ENCODE data around the gene ZNF581. TPM values are rescaled to one million over a fixed set of nuclear protein-coding genes. Genes with fewer than 3 reads are reported as not detected.
A peak's percentile ranks its signal among the peaks of the same experiment; 100 is the strongest.

The ZNF581 gene
- polyA plus RNA-seq, 1 of the 3 experiments (the other 2 are of a cell fraction): 24.7 TPM

- no peaks in the 10 kb centered on the region for H3K27me3 ChIP-seq (ENCODE audit: insufficient read depth)
- no peaks in the 10 kb centered on the region for H3K9me2 ChIP-seq
- peak overlapping the region; percentile 46 for H3K4me2 ChIP-seq
- H3F3A ChIP-seq (replicated peaks; ENCODE audit: insufficient read depth): peaks cover 13% of the 10 kb centered on the region
- peaks cover 18% of the 10 kb centered on the region for H3K79me2 ChIP-seq (ENCODE audit: insufficient read depth)
- CTCF ChIA-PET: interaction anchor here (2.3 kb wide), 1 partner anchor 10 kb away, joined by 7 read pairs; no protein-coding TSS in a partner anchor
- POLR2A ChIA-PET: interaction anchor here (2.2 to 3.3 kb wide), 2 partner anchors 11 to 191 kb away, joined by 11 to 32 read pairs; partner anchors contain the start of gene UBE2S
- no peak overlapping the region for H3K4me3 ChIP-seq (ENCODE audit: low read depth in 2 of 2, low read length in 1 of 2)
- no peak overlapping the region; a peak in 1 of 4 replicates for H3K27ac ChIP-seq (ENCODE audit: low read depth in 2 of 2, low read length in 1 of 2)
- H3K9ac ChIP-seq: no peak overlapping the region
- DNase-seq: peak; percentile 2
- H3K4me1 ChIP-seq (ENCODE audit: control insufficient read depth in 1 of 2, insufficient read depth in 2 of 2, low read depth in 1 of 2, low read length in 1 of 2): peaks cover 6 to 13% of the 10 kb centered on the region in 2 experiments; a peak in 3 of 4 replicates
- peaks cover 20 to 29% of the 10 kb centered on the region in 2 experiments for H3K36me3 ChIP-seq (replicated peaks in 1 of 2; ENCODE audit: control insufficient read depth in 1 of 2, insufficient read depth in 2 of 2, low read length in 1 of 2)
- no peak for TF ChIP-seq TEAD4 (IDR thresholded peaks at IDR 0.05; ENCODE audit: borderline replicate concordance, insufficient read depth)
- TF ChIP-seq YY1 (IDR thresholded peaks at IDR 0.05; ENCODE audit: low read depth): no peak
- TF ChIP-seq FOXJ3 (CRISPR knock-in tag; IDR thresholded peaks at IDR 0.05): no peak
- no peak for TF ChIP-seq FOSL2 (IDR thresholded peaks at IDR 0.05; ENCODE audit: borderline replicate concordance, low read depth)
- no peak for TF ChIP-seq POLR2AphosphoS5 (IDR thresholded peaks at IDR 0.05; ENCODE audit: low read depth, low read length)
- TF ChIP-seq SMC3 (IDR thresholded peaks at IDR 0.05; ENCODE audit: low read depth, low read length): no peak
- no peak for TF ChIP-seq MXI1 (IDR thresholded peaks at IDR 0.05; ENCODE audit: low read depth, low read length)
- no peak for TF ChIP-seq CTCF (IDR thresholded peaks at IDR 0.05)
- no peak for TF ChIP-seq RXRA (IDR thresholded peaks at IDR 0.05; ENCODE audit: borderline replicate concordance, low read depth)
- no peak for TF ChIP-seq JUND (IDR thresholded peaks at IDR 0.05)
- no peak for TF ChIP-seq GATA2 (CRISPR knock-in tag; IDR thresholded peaks at IDR 0.05)
- no peaks in the 10 kb centered on the region for H3K9me3 ChIP-seq
- H4K20me1 ChIP-seq (ENCODE audit: insufficient read depth): no peaks in the 10 kb centered on the region
- 97% methylated on average over 9 of the region's 9 CpGs for WGBS (ENCODE audit: low lambda C conversion rate)
- H2AFZ ChIP-seq (ENCODE audit: low read depth): no peak overlapping the region
These were observed 45.4 kb upstream of the ZNF581 start for GRCh38 chr19:55598034-55598433.

DNA sequence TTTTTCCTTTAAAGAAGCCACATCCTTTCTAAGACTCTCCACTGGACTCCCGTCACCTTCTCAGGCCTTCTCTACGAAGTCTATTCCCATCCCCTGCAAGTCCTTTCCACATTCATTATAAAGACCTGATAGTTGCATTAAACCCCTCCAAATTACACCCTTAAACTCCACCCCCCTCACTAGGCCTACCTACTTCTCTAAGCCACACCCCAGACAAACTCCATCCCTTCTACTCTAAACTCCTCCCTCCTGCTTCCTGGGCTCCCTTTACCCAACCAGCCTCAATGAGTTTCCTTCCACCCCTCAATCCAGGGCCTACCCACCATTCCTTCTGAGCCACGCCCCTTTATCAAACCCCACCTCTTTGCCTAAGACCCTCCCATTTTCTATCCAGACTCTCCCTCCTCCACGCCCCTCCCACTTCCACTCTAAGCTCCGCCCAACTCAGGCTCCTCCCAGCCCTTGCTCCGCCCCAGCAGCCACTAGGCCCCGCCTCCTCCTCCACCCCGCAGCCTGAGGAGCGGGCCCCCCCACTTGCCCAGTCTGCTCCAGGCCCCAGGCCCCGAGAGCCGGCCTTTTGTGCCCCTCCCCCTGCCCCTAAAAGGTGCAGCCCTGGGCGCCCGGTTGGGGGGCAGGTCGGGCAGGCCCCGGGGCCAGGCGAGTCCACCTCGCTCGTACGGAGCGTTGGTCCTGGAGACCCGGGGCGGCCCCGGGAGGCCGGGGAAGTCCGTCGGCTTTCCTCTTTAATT lies 44.6 kb upstream of the ZNF581 start:
- H2AFZ ChIP-seq (ENCODE audit: low read depth): no peak overlapping the region

More for the DNA sequence above, 44.6 kb upstream of the ZNF581 start:
- H3K36me3 ChIP-seq (replicated peaks in 1 of 2; ENCODE audit: control insufficient read depth in 1 of 2, insufficient read depth in 2 of 2, low read length in 1 of 2): peaks cover 18 to 24% of the 10 kb centered on the region in 2 experiments
- peak overlapping the region; percentile 99 for H3K9ac ChIP-seq
- no peaks in the 10 kb centered on the region for H3K9me3 ChIP-seq
- CTCF ChIA-PET: interaction anchor here (1.9 to 2.3 kb wide), 2 partner anchors 11 to 82 kb away, joined by 7 to 8 read pairs; no protein-coding TSS in a partner anchor
- WGBS (ENCODE audit: low lambda C conversion rate): 14% methylated on average over 13 of the region's 26 CpGs
- H3K4me3 ChIP-seq (ENCODE audit: low read depth in 2 of 2, low read length in 1 of 2): peak overlapping the region; percentile 67 to 91
- H3K79me2 ChIP-seq (ENCODE audit: insufficient read depth): peaks cover 18% of the 10 kb centered on the region
- no peaks in the 10 kb centered on the region for H3K9me2 ChIP-seq
- H3F3A ChIP-seq (replicated peaks; ENCODE audit: insufficient read depth): peaks cover 16% of the 10 kb centered on the region
- H3K4me2 ChIP-seq: peak overlapping the region; percentile 94
- peak; percentile 88 for DNase-seq
- H3K4me1 ChIP-seq (ENCODE audit: control insufficient read depth in 1 of 2, insufficient read depth in 2 of 2, low read depth in 1 of 2, low read length in 1 of 2): peaks cover 6 to 13% of the 10 kb centered on the region in 2 experiments; a peak in 3 of 4 replicates
- peak overlapping the region; percentile 98 to 99 for H3K27ac ChIP-seq (ENCODE audit: low read depth in 2 of 2, low read length in 1 of 2)
- POLR2A ChIA-PET: interaction anchor here (0.6 to 3.3 kb wide), 9 partner anchors 12 to 1484 kb away, joined by 3 to 32 read pairs (median 5); partner anchors contain the start of genes UBE2S, ZNF579, ZNF628 and ZNF784
- TF ChIP-seq POLR2AphosphoS5 (IDR thresholded peaks at IDR 0.05; ENCODE audit: low read depth, low read length) (0 out of 2 replicates have a peak, but pooled peaks have one; percentile 15), TEAD4 (IDR thresholded peaks at IDR 0.05; ENCODE audit: borderline replicate concordance, insufficient read depth) (no peak), TAF1 (IDR thresholded peaks at IDR 0.05; ENCODE audit: borderline replicate concordance, low read depth, low read length) (peak; percentile 56; the same call in 1 of the 2 replicates)
- no peaks in the 10 kb centered on the region for H3K27me3 ChIP-seq (ENCODE audit: insufficient read depth)
- H4K20me1 ChIP-seq (ENCODE audit: insufficient read depth): no peaks in the 10 kb centered on the region

Measured in SK-N-SH (cell line).